Small intestine (tissue), 7 donors: Measurements from ENCODE around the gene FAM120B. TPM values are rescaled to one million over a fixed set of nuclear protein-coding genes. Genes with fewer than 3 reads are reported as not detected.

ENCODE experiments used
- DNase-seq, 2 donors: peaks; one replicate each; pipeline versions ENCODE4 v3.0.0 to v3.0.0-alpha.2; 2013
- FAIRE-seq: peaks from 2 replicates; lab custom pipeline; 2012; peaks lifted over from hg19 to GRCh38; lab: Jason Lieb, UNC
- H3K27ac ChIP-seq, 3 donors: one replicate each; pipeline ENCODE4 v1.5.1; 2013; ENCODE audit warnings: low read length in 2 of 3, mild to moderate bottlenecking in 2 of 3, control low read depth in 1 of 3, inconsistent platforms in 1 of 3, low read depth in 1 of 3, moderate library complexity in 1 of 3
- H3K27me3 ChIP-seq, 3 donors: one replicate each; pipeline ENCODE4 v1.6.1; 2013; ENCODE audit warnings: low read length in 3 of 3, inconsistent platforms in 1 of 3; ENCODE audit not compliant: control insufficient read depth in 3 of 3, insufficient read depth in 3 of 3
- H3K36me3 ChIP-seq, 3 donors: one replicate each; pipeline ENCODE4 v1.6.1; 2013; ENCODE audit warnings: low read length in 3 of 3, inconsistent platforms in 1 of 3, low read depth in 1 of 3, mild to moderate bottlenecking in 1 of 3, moderate library complexity in 1 of 3; ENCODE audit not compliant: control insufficient read depth in 3 of 3, insufficient read depth in 2 of 3
- H3K4me1 ChIP-seq, 3 donors: one replicate each; pipeline ENCODE4 v1.6.1; 2013; ENCODE audit warnings: low read length in 2 of 3, inconsistent platforms in 1 of 3, low read depth in 1 of 3, mild to moderate bottlenecking in 1 of 3, moderate library complexity in 1 of 3; ENCODE audit not compliant: control insufficient read depth in 3 of 3, insufficient read depth in 2 of 3
- H3K4me3 ChIP-seq, 3 donors: one replicate each; pipeline ENCODE4 v1.5.1; 2013; ENCODE audit warnings: low read length in 3 of 3, control low read depth in 1 of 3, inconsistent platforms in 1 of 3, low read depth in 1 of 3, mild to moderate bottlenecking in 1 of 3, moderate library complexity in 1 of 3
- H3K9me3 ChIP-seq, 2 donors: one replicate each; pipeline ENCODE4 v1.6.1; 2013; ENCODE audit warnings: low read depth in 1 of 2, low read length in 1 of 2; ENCODE audit not compliant: control insufficient read depth in 2 of 2, insufficient read depth in 1 of 2
- WGBS, 3 donors: extraction: QIAGEN DNeasy Blood & Tissue Kit; methylation state at CpG; one replicate each; pipeline ENCODE4 v1.1.7; 2013; 5-methylcytosine and 5-hydroxymethylcytosine counted together
- polyA plus RNA-seq, 4 donors: library from polyadenylated mRNA; stranded (reverse) in 3 of 4; unstranded in 1 of 4; fragments of 200-250 nt in 3 of 4; fragments of 120-200 nt in 1 of 4; gene quantifications; one replicate each; pipeline versions ENCODE4 v1.2.1 to v1.2.3, GENCODE V29; 2013
- donor health status: healthy with polysubstance abuse.
- donor health status: control.
- donor health status: control.
- donor health status: Bipolar disorder and iron deficiency.
- donor health status: healthy.

FAM120B gene
- polyA plus RNA-seq, 4 donors: 6.5 to 24.0 (median 10.6) TPM

GRCh38 chr6:170281331-170282292 is 24.9 kb upstream of the FAM120B start:
- Histone ChIP-seq H3K4me3 (no peak overlapping the region), H3K27me3 (peaks cover 0 to 11% (median 0%) of the 10 kb centered on the region in 3 donors), H3K36me3 (peaks cover 0 to 42% (median 0%) of the 10 kb centered on the region in 3 donors), H3K9me3 (no peaks in the 10 kb centered on the region), H3K27ac (no peak overlapping the region), H3K4me1 (peaks cover 0 to 6% (median 0%) of the 10 kb centered on the region in 3 donors)
- DNase-seq (no peak), FAIRE-seq (no peak)
- WGBS, 3 donors: 93 to 95% (median 95%) methylated on average over 48 of the region's 48 CpGs

GRCh38 chr6:170282512-170283158 is 23.9 kb upstream of the FAM120B start:
- Histone ChIP-seq H3K36me3 (peaks cover 0 to 53% (median 0%) of the 10 kb centered on the region in 3 donors), H3K9me3 (no peaks in the 10 kb centered on the region), H3K27ac (no peak overlapping the region), H3K4me3 (no peak overlapping the region), H3K4me1 (peaks cover 0 to 13% (median 0%) of the 10 kb centered on the region in 3 donors), H3K27me3 (peaks cover 5 to 22% (median 5%) of the 10 kb centered on the region in 3 donors)
- 91 to 92% (median 92%) methylated on average over 28 of the region's 28 CpGs for WGBS, 3 donors
- FAIRE-seq (no peak), DNase-seq (no peak)

- WGBS, 3 donors: 86 to 91% (median 90%) methylated on average over 50 to 60 of the region's 60 CpGs
Observed at GRCh38 chr6:170283212-170284081, 23.1 kb upstream of the FAM120B start.

GRCh38 chr6:170284126-170284773 is 22.3 kb upstream of the FAM120B start:
- Histone ChIP-seq H3K4me3 (no peak overlapping the region), H3K4me1 (peaks cover 0 to 22% (median 0%) of the 10 kb centered on the region in 3 donors), H3K9me3 (no peaks in the 10 kb centered on the region), H3K27ac (no peak overlapping the region), H3K36me3 (peaks cover 0 to 67% (median 0%) of the 10 kb centered on the region in 3 donors), H3K27me3 (peaks cover 5 to 37% (median 10%) of the 10 kb centered on the region in 3 donors)
- 85 to 92% (median 87%) methylated on average over 15 of the region's 15 CpGs for WGBS, 3 donors
- FAIRE-seq: no peak
- DNase-seq: no peak

More at GRCh38 chr6:170283212-170284081, 23.1 kb upstream of the FAM120B start:
- Histone ChIP-seq H3K9me3 (no peaks in the 10 kb centered on the region), H3K4me1 (peaks cover 0 to 16% (median 0%) of the 10 kb centered on the region in 3 donors), H3K27ac (no peak overlapping the region), H3K36me3 (peaks cover 0 to 61% (median 0%) of the 10 kb centered on the region in 3 donors), H3K4me3 (no peak overlapping the region), H3K27me3 (peaks cover 5 to 30% (median 10%) of the 10 kb centered on the region in 3 donors)
- no peak for DNase-seq
- no peak for FAIRE-seq

GRCh38 chr6:170284866-170285469 is 21.6 kb upstream of the FAM120B start:
- no peak overlapping the region for H3K27ac ChIP-seq
- H3K9me3 ChIP-seq: no peaks in the 10 kb centered on the region
- FAIRE-seq (no peak), DNase-seq (no peak)
- peaks cover 5 to 42% (median 10%) of the 10 kb centered on the region in 3 donors for H3K27me3 ChIP-seq
- 81 to 88% (median 84%) methylated on average over 24 of the region's 24 CpGs for WGBS, 3 donors
- H3K4me1 ChIP-seq: peaks cover 0 to 22% (median 0%) of the 10 kb centered on the region in 3 donors
- no peak overlapping the region for H3K4me3 ChIP-seq
- peaks cover 0 to 67% (median 0%) of the 10 kb centered on the region in 3 donors for H3K36me3 ChIP-seq

- Histone ChIP-seq H3K4me1 (peaks cover 0 to 17% (median 0%) of the 10 kb centered on the region in 3 donors), H3K27ac (no peak overlapping the region), H3K27me3 (peaks cover 5 to 46% (median 10%) of the 10 kb centered on the region in 3 donors), H3K9me3 (no peaks in the 10 kb centered on the region), H3K36me3 (peaks cover 0 to 67% (median 0%) of the 10 kb centered on the region in 3 donors), H3K4me3 (no peak overlapping the region)
- DNase-seq (no peak), FAIRE-seq (no peak)
- WGBS, 3 donors: 60 to 85% (median 78%) methylated on average over 5 of the region's 5 CpGs
Observed at GRCh38 chr6:170285482-170285881, 21.1 kb upstream of the FAM120B start.

- Histone ChIP-seq H3K4me1 (peaks cover 0 to 16% (median 0%) of the 10 kb centered on the region in 3 donors), H3K27me3 (peaks cover 5 to 51% (median 10%) of the 10 kb centered on the region in 3 donors), H3K4me3 (peak overlapping the region in 1 of 3 donors; percentile 47), H3K9me3 (no peaks in the 10 kb centered on the region), H3K36me3 (peaks cover 0 to 67% (median 0%) of the 10 kb centered on the region in 3 donors), H3K27ac (peak overlapping the region in 1 of 3 donors; percentile 32)
- peak in 1 of 2 donors; percentile 48 for DNase-seq
- 7 to 37% (median 26%) methylated on average over 26 of the region's 26 CpGs for WGBS, 3 donors
- FAIRE-seq: no peak
Observed at GRCh38 chr6:170286246-170286933, 20.2 kb upstream of the FAM120B start.
